ENCODE results near the gene TMEM220.
A peak's percentile ranks its signal among the peaks of the same experiment; 100 is the strongest.

Gene TMEM220

GRCh38 chr17:10713318-10713717 lies 16.5 kb downstream of the TMEM220 start:
- Histone ChIP-seq H3K27ac (ENCODE audit: poor library complexity, severe bottlenecking) (no peak overlapping the region), H3K4me1 (ENCODE audit: insufficient read depth, poor library complexity, severe bottlenecking) (no peaks in the 10 kb centered on the region), H3K4me3 (ENCODE audit: severe bottlenecking) (no peak overlapping the region), H3K9me3 (ENCODE audit: severe bottlenecking) (no peaks in the 10 kb centered on the region), H3K27me3 (ENCODE audit: insufficient read depth, poor library complexity, severe bottlenecking) (no peaks in the 10 kb centered on the region), H3K36me3 (ENCODE audit: low read depth) (peaks cover 42% of the 10 kb centered on the region)
- TF ChIP-seq, protein P1, sequence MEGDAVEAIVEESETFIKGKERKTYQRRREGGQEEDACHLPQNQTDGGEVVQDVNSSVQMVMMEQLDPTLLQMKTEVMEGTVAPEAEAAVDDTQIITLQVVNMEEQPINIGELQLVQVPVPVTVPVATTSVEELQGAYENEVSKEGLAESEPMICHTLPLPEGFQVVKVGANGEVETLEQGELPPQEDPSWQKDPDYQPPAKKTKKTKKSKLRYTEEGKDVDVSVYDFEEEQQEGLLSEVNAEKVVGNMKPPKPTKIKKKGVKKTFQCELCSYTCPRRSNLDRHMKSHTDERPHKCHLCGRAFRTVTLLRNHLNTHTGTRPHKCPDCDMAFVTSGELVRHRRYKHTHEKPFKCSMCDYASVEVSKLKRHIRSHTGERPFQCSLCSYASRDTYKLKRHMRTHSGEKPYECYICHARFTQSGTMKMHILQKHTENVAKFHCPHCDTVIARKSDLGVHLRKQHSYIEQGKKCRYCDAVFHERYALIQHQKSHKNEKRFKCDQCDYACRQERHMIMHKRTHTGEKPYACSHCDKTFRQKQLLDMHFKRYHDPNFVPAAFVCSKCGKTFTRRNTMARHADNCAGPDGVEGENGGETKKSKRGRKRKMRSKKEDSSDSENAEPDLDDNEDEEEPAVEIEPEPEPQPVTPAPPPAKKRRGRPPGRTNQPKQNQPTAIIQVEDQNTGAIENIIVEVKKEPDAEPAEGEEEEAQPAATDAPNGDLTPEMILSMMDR (IDR thresholded peaks at IDR 0.05; ENCODE audit: poor library complexity, severe bottlenecking), result no peak
- DNase-seq (ENCODE audit: low spot score) (no peak), ATAC-seq (ENCODE audit: low read depth) (no peak)

DNA sequence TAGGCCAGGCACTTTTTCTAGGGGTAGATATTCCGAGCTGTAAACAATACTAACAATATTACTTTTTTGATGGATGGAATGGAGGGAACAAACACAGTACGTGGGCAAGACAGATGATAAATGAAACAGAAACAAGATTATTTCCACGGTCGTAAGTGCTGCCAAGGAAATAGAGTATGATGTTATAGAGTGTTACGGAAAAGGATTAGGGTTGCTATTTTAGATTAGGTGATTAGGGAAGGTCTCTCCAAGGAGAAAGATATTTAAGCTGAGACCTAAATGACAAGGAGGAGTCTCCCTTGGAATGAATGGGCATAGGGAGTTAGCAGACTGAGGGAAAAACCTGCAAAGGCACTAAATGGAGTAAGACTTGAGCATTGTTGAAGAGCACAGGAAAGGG lies 24.1 kb downstream of the TMEM220 start:
- ATAC-seq (ENCODE audit: low read depth), result no peak
- TF ChIP-seq, protein P1 (IDR thresholded peaks at IDR 0.05; ENCODE audit: poor library complexity, severe bottlenecking), result no peak
- no peak overlapping the region for H3K27ac ChIP-seq (ENCODE audit: poor library complexity, severe bottlenecking)
- no peak for DNase-seq (ENCODE audit: low spot score)
- H3K4me1 ChIP-seq (ENCODE audit: insufficient read depth, poor library complexity, severe bottlenecking), result no peaks in the 10 kb centered on the region
- H3K9me3 ChIP-seq (ENCODE audit: severe bottlenecking), result no peaks in the 10 kb centered on the region
- H3K4me3 ChIP-seq (ENCODE audit: severe bottlenecking), result no peak overlapping the region
- H3K36me3 ChIP-seq (ENCODE audit: low read depth), result peaks cover 56% of the 10 kb centered on the region
- H3K27me3 ChIP-seq (ENCODE audit: insufficient read depth, poor library complexity, severe bottlenecking), result no peaks in the 10 kb centered on the region

GRCh38 chr17:10702574-10702973 lies 27.2 kb downstream of the TMEM220 start:
- H3K4me3 ChIP-seq (ENCODE audit: severe bottlenecking), result no peak overlapping the region
- peaks cover 5% of the 10 kb centered on the region for H3K4me1 ChIP-seq (ENCODE audit: insufficient read depth, poor library complexity, severe bottlenecking)
- H3K27ac ChIP-seq (ENCODE audit: poor library complexity, severe bottlenecking), result no peak overlapping the region
- H3K27me3 ChIP-seq (ENCODE audit: insufficient read depth, poor library complexity, severe bottlenecking), result no peaks in the 10 kb centered on the region
- no peak for DNase-seq (ENCODE audit: low spot score)
- TF ChIP-seq, protein P1 (IDR thresholded peaks at IDR 0.05; ENCODE audit: poor library complexity, severe bottlenecking), result no peak
- ATAC-seq (ENCODE audit: low read depth), result no peak
- H3K36me3 ChIP-seq (ENCODE audit: low read depth), result peaks cover 29% of the 10 kb centered on the region
- H3K9me3 ChIP-seq (ENCODE audit: severe bottlenecking), result no peaks in the 10 kb centered on the region

DNA sequence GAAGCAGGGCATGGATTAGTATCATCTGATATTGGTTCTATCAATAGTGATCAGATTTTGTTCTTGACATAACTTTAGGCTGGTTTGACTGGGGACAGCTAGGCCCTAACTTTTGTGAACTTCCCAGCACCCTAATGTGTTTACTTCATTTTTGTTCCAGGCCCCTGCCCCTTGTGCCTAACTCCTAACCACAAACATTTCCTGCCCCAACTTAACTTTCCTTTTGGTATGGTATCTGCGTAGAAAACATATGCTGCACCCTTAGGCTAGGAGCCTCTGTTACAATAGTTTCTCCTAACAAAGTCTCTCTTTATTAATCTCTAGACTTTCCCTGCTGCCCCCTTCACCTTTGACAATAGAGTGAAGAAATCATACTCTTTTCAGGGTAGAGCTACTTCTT lies 30.0 kb downstream of the TMEM220 start:
- no peaks in the 10 kb centered on the region for H3K9me3 ChIP-seq (ENCODE audit: severe bottlenecking)
- peaks cover 11% of the 10 kb centered on the region for H3K36me3 ChIP-seq (ENCODE audit: low read depth)
- TF ChIP-seq, protein P1 (IDR thresholded peaks at IDR 0.05; ENCODE audit: poor library complexity, severe bottlenecking), result no peak
- no peak overlapping the region for H3K27ac ChIP-seq (ENCODE audit: poor library complexity, severe bottlenecking)
- no peaks in the 10 kb centered on the region for H3K27me3 ChIP-seq (ENCODE audit: insufficient read depth, poor library complexity, severe bottlenecking)
- peaks cover 5% of the 10 kb centered on the region for H3K4me1 ChIP-seq (ENCODE audit: insufficient read depth, poor library complexity, severe bottlenecking)
- ATAC-seq (ENCODE audit: low read depth), result no peak
- no peak for DNase-seq (ENCODE audit: low spot score)
- no peak overlapping the region for H3K4me3 ChIP-seq (ENCODE audit: severe bottlenecking)

GRCh38 chr17:10698096-10698818 lies 31.6 kb downstream of the TMEM220 start:
- H3K27ac ChIP-seq (ENCODE audit: poor library complexity, severe bottlenecking), result peak overlapping the region; percentile 85
- peaks cover 5% of the 10 kb centered on the region for H3K4me1 ChIP-seq (ENCODE audit: insufficient read depth, poor library complexity, severe bottlenecking)

More at GRCh38 chr17:10698096-10698818, 31.6 kb downstream of the TMEM220 start:
- ATAC-seq (ENCODE audit: low read depth) (no peak), DNase-seq (ENCODE audit: low spot score) (no peak)
- H3K27me3 ChIP-seq (ENCODE audit: insufficient read depth, poor library complexity, severe bottlenecking), result no peaks in the 10 kb centered on the region
- H3K9me3 ChIP-seq (ENCODE audit: severe bottlenecking), result no peaks in the 10 kb centered on the region
- TF ChIP-seq, protein P1 (IDR thresholded peaks at IDR 0.05; ENCODE audit: poor library complexity, severe bottlenecking), result no peak
- H3K4me3 ChIP-seq (ENCODE audit: severe bottlenecking), result peak overlapping the region; percentile 77
- peaks cover 25% of the 10 kb centered on the region for H3K36me3 ChIP-seq (ENCODE audit: low read depth)

All from RWPE2 (cell line).